ENCODE results near the gene WFDC5. TPM values are rescaled to one million over a fixed set of nuclear protein-coding genes. Genes with fewer than 3 reads are reported as not detected.

The WFDC5 gene
- total and polyA plus RNA-seq, 2 donors (not counting 3 experiments of a cell fraction or from before 2014, with no cell fraction given) = not detected

GRCh38 chr20:45061244-45061643 is 53.7 kb downstream of the WFDC5 start:
- DNase-seq (ENCODE audit: low read depth, low spot score) = peak; percentile 61
- ChIA-PET POLR2A (no interaction called here), CTCF (interaction anchor here (1.0 to 3.2 kb wide), 7 partner anchors 10 to 229 kb away, joined by 4 to 31 read pairs (median 7); no protein-coding TSS in a partner anchor)
- BruUV-seq (replicated peaks) = no TSS peak
- Histone ChIP-seq H3K27me3 (ENCODE audit: control insufficient read depth in 2 of 2, insufficient read depth in 2 of 2, low read length in 2 of 2) (no peaks in the 10 kb centered on the region), H3K9ac (replicated peaks; ENCODE audit: extremely low read depth, insufficient read depth, low read length) (no peak overlapping the region), H3K4me2 (ENCODE audit: insufficient read depth, low read length) (no peak overlapping the region), H3K9me1 (replicated peaks; ENCODE audit: control insufficient read depth, extremely low read depth, insufficient read depth, low read length) (peaks cover 3% of the 10 kb centered on the region), H3K79me2 (ENCODE audit: control insufficient read depth, insufficient read depth, low read length) (peaks cover 3% of the 10 kb centered on the region), H3K4me1 (ENCODE audit: control insufficient read depth, extremely low read depth, insufficient read depth, low read length) (peaks cover 13% of the 10 kb centered on the region), H3K9me3 (replicated peaks; ENCODE audit: control insufficient read depth, insufficient read depth, low read length) (no peaks in the 10 kb centered on the region), H3K4me3 (replicated peaks in 1 of 3; ENCODE audit: insufficient read depth in 1 of 3, low read depth in 1 of 3, low read length in 3 of 3) (no peak overlapping the region), H3K27ac (ENCODE audit: insufficient read depth, low read depth, low read length) (no peak overlapping the region), H4K20me1 (replicated peaks; ENCODE audit: control insufficient read depth, extremely low read depth, insufficient read depth, low read length) (no peaks in the 10 kb centered on the region), H3K36me3 (ENCODE audit: control insufficient read depth in 2 of 2, extremely low read depth in 1 of 2, insufficient read depth in 2 of 2, low read length in 2 of 2) (peaks cover 0 to 2% of the 10 kb centered on the region in 2 experiments), H2AFZ (ENCODE audit: low read depth, low read length) (no peak overlapping the region)
- intact Hi-C loops (cut with micrococcal nuclease) = no loop called here
- dilution Hi-C loops (cut with MboI; ENCODE audit: extremely low pct_ligation_motif_present, low sequenced_read_pairs) = no loop called here
- FAIRE-seq = peak; percentile 70
- TF ChIP-seq MYC (IDR thresholded peaks at IDR 0.05; ENCODE audit: low read depth, low read length) (no peak), JUN (IDR thresholded peaks at IDR 0.05; ENCODE audit: borderline replicate concordance, insufficient read depth, insufficient read length, low read depth) (peak; percentile 60), POLR2AphosphoS5 (IDR thresholded peaks at IDR 0.05; ENCODE audit: insufficient read depth, low read depth, low read length) (peak; percentile 38), FOS (IDR thresholded peaks at IDR 0.05; ENCODE audit: borderline replicate concordance, insufficient read depth, low read length) (peak; percentile 87)

- H3K9ac ChIP-seq (replicated peaks; ENCODE audit: extremely low read depth, insufficient read depth, low read length) = no peak overlapping the region
- CTCF ChIA-PET = interaction anchor here (1.0 to 3.2 kb wide), 8 partner anchors 9 to 234 kb away, joined by 4 to 31 read pairs (median 6); no protein-coding TSS in a partner anchor
- no peak overlapping the region for H3K27ac ChIP-seq (ENCODE audit: insufficient read depth, low read depth, low read length)
- H3K27me3 ChIP-seq (ENCODE audit: control insufficient read depth in 2 of 2, insufficient read depth in 2 of 2, low read length in 2 of 2) = no peaks in the 10 kb centered on the region
- H3K79me2 ChIP-seq (ENCODE audit: control insufficient read depth, insufficient read depth, low read length) = peaks cover 3% of the 10 kb centered on the region
- intact Hi-C loops (cut with micrococcal nuclease) = no loop called here
- dilution Hi-C loops (cut with MboI; ENCODE audit: extremely low pct_ligation_motif_present, low sequenced_read_pairs) = no loop called here
- H3K9me3 ChIP-seq (replicated peaks; ENCODE audit: control insufficient read depth, insufficient read depth, low read length) = no peaks in the 10 kb centered on the region
- FAIRE-seq = no peak
- no peak overlapping the region for H3K4me3 ChIP-seq (replicated peaks in 1 of 3; ENCODE audit: insufficient read depth in 1 of 3, low read depth in 1 of 3, low read length in 3 of 3)
- H3K36me3 ChIP-seq (ENCODE audit: control insufficient read depth in 2 of 2, extremely low read depth in 1 of 2, insufficient read depth in 2 of 2, low read length in 2 of 2) = peaks cover 0 to 2% of the 10 kb centered on the region in 2 experiments
- POLR2A ChIA-PET = no interaction called here
- DNase-seq (ENCODE audit: low read depth, low spot score) = no peak
- BruUV-seq (replicated peaks) = no TSS peak
- H4K20me1 ChIP-seq (replicated peaks; ENCODE audit: control insufficient read depth, extremely low read depth, insufficient read depth, low read length) = no peaks in the 10 kb centered on the region
- no peak overlapping the region for H3K4me2 ChIP-seq (ENCODE audit: insufficient read depth, low read length)
- no peak overlapping the region for H2AFZ ChIP-seq (ENCODE audit: low read depth, low read length)
- H3K9me1 ChIP-seq (replicated peaks; ENCODE audit: control insufficient read depth, extremely low read depth, insufficient read depth, low read length) = no peaks in the 10 kb centered on the region
- TF ChIP-seq POLR2AphosphoS5 (IDR thresholded peaks at IDR 0.05; ENCODE audit: insufficient read depth, low read depth, low read length) = no peak
- TF ChIP-seq MYC (IDR thresholded peaks at IDR 0.05; ENCODE audit: low read depth, low read length) = no peak
- no peak for TF ChIP-seq CTCF (IDR thresholded peaks at IDR 0.05; ENCODE audit: extremely low read depth in 1 of 2, insufficient read depth in 1 of 2, low read depth in 1 of 2, low read length in 2 of 2)
- no peak for TF ChIP-seq GATA2 (IDR thresholded peaks at IDR 0.05; ENCODE audit: insufficient read depth, insufficient read length, low read depth, low read length)
- no peak for TF ChIP-seq FOS (IDR thresholded peaks at IDR 0.05; ENCODE audit: borderline replicate concordance, insufficient read depth, low read length)
- no peak for TF ChIP-seq EZH2 (IDR thresholded peaks at IDR 0.05; ENCODE audit: borderline replicate concordance, low read depth, low read length, severe bottlenecking)
- TF ChIP-seq JUN (IDR thresholded peaks at IDR 0.05; ENCODE audit: borderline replicate concordance, insufficient read depth, insufficient read length, low read depth) = no peak
- TF ChIP-seq POLR2A (IDR thresholded peaks at IDR 0.05; ENCODE audit: low read depth, low read length) = no peak
- TF ChIP-seq MAX (IDR thresholded peaks at IDR 0.05; ENCODE audit: insufficient read depth, insufficient read length) = no peak
- peaks cover 13% of the 10 kb centered on the region for H3K4me1 ChIP-seq (ENCODE audit: control insufficient read depth, extremely low read depth, insufficient read depth, low read length)
Observed at GRCh38 chr20:45060294-45060693, 54.7 kb downstream of the WFDC5 start.
